Activated T-cell treated with anti-CD3 and anti-CD28 coated beads for 4 hours (primary cell): ENCODE measurements around the gene DIP2B.
"Not testable (repeated sequence)": the region's sequence is repeated elsewhere in the genome, so short reads cannot be mapped to it uniquely, and the experiment has no call there.

ENCODE experiments used
- DNase-seq: peaks from one replicate; pipeline ENCODE4 v3.0.0-alpha.2; 2020

The DIP2B gene

DNA sequence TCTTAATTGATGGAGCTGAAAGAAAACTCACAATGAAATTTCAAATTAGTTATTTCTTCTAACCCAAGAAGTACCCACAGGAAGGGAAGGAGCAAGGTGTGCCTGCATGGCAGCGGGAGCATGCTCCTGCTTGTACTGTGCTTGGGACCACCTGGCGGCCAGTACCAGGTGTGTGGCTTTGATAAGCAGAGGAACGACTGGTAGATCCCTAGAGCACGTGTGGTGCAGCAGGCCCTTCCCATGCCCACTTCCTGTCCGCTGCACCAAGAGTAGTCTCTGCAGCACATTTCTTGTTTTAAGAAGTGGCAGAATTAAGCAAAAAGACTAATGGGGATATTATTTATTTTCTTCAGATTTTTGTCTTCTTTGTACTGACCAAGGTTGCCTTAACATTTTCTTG is 136.8 kb downstream of the DIP2B start:
- DNase-seq, result no peak

DNA sequence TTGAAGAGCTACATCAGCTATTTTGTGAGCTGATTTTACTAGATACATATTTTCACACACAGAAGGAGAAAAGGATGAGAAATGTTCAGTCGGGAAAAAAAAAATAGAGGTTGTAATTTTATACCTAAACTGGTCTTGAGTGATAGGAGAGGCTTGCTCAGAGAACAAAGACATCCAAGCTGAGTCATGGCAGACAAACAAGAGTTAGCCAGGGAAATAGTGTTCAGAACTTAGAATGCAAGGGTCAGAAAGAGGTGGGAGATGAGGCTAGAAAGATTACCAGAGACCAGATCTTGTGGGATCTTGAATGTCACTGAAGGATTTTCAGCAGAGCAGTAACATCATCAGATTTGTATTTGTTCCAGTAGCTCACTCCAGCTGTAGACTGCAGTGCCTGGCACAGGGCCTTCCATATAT is 137.3 kb downstream of the DIP2B start:
- no peak for DNase-seq

DNA sequence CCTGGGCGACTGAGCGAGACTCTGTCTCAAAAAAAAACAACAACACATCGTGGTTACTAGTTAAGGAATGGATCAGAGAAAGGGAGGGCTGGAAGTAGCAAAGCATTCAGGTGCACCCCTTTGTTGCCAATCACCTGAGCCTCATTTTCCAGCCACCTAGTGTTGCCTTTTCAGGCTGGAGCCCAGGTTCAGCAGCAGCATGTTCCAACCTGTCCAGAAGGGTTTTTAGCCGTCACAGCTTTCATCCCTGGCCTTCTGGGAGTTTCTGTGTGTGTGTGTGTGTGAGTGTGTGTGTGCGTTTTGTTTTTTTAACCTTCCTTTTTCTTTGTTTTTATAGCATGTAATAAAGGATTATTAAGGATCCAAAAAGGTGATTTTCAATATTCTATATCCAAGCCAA is 138.0 kb downstream of the DIP2B start:
- no peak for DNase-seq

DNA sequence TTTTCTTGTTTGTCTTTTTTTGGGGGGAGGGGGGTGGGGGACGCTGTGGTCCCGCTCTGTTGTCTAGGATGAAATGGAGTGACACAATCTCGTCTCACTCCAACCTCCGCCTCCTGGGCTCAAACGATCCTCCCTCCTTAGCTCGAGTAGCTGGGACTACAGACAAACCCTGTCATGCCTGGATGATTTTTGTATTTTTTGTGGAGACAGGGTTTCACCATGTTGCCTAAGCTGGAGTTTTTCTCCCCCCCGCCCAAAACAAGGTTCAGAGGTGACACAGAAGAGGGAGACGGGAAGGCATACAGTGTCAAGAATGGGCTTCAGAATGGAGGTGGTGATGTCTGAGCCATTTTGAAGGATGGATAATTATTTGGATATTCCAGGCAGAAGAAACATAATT is 142.2 kb downstream of the DIP2B start:
- DNase-seq, result no peak

DNA sequence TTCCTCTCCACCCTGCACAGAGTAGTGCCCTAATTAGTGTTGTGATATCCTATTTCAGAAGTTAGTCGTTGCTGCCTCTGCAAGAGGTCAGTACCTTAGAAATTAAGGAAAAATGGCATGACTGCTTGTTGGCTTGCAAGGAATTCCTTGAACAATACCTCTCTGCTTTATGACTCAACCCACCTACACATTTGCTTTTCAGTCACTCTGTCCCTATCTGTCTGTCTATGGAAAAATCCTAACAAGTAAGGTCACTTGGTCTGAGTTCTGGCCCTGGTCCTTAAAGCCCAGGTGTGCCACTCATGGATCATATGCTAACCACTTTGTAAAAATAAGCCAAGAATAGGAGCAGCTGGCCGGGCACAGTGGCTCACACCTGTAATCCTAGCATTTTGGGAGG is 142.7 kb downstream of the DIP2B start:
- DNase-seq, result no peak

DNA sequence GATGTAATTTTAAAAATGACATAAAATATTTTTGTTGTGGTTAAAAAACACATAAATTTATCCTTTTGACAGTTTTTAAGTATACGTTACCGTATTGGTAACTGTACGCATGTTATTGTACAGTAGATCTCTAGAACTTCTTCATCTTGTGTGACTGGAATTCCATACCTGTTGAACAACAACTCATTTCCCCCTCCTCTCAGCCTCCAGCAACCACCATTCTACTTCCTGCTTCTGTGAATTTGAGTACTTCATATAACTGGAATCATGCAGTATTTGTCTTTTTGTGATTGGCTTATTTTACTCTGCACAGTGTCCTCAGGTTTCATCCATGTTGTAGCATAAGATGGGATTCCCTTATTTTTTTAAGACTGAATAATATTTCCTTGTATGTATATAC is 145.5 kb downstream of the DIP2B start:
- DNase-seq, result no peak

DNA sequence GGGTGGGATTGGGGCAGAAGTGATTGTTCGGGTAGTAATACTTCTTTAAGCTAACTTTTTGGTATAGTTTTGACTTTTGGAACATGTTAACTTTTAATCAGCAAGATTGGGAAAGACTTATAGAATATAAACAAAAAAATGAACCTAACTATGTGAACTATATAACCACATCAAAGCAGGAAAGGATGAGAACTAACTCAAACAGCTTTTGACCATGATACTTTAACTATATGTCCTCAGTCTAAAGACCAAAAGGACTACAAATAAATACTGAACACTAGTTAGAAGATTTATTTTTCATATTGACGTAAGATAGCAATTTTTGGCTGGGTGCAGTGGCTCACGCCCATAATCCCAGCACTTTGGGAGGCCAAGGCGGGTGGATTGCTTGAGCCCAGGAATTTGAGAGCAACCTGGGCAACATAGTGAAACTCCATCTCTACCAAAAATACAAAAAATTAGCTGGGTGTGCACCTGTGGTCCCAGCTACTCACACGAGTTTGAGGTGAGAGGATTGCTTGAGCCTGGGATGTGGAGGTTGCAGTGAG is 150.7 kb downstream of the DIP2B start:
- DNase-seq, result no peak

DNA sequence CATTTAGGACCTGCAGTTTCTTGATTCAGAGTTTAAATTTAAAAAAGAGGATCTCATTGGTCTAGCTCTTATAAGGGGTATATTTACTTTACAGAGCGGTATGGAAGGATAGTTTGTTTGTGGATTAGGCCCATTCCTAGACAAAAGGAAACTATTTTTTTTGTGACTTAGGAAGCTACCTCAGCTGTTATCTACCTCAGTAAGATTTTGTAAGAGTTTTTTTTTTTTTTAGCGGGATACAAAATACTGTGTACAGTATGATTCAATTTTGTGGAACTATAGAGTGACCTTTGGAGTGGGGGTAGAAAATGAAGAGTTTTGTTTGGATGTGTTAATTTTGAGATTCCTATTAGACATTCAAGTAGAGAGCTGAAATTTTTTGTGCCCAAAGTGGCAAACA is 154.5 kb downstream of the DIP2B start:
- no peak for DNase-seq

DNA sequence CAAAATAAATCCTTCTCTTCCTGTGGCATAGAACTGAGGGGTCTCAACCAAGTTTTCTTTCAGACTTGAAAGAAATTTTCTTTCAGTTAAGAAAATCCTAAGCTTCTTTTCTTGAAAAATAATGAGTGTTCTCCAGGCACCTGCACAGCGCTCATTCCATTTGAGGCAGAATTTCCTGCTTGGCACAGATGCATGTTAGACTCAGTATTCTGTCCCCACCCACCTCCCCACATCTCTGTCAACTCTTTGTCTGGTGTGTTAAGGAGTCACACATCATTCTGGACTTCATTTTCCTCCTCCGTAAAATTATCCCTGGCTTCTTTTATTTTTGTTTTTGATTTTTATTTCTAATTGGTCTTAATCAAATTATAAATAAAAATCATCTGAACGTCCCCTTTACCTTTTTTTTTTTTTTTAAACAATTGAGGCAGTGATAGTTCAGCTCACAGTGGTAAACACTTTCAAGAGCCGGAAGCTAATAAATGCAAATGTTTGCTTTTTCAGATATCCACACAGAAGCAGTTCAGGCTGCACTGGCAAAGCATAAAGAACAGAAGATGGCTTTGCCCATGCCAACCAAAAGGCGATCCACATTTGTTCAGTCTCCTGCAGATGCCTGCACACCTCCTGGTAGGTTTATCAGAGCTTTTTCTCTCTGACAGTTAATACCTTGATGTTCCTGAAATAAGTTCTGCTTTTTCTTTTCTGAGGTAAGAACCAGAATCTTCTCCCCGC is 155.1 kb downstream of the DIP2B start:
- no peak for DNase-seq

DNA sequence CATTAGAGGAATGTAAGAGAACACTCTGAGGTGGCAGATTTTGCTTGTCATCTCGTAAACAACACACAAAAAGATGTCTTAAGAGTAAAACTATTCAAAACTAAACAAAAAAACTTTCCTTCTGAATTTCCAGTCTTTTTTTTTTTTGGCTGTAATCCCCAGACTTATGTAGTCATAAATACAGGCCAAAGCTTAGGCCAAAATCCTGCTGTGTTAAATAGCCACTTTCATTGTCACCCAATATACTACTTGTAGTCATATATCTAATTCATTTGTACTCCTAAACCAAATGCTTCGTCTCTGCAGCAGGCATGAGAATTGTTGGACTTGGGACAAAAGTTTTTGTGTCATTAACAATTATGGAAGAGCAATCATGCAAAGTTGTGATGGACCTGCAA is 155.6 kb downstream of the DIP2B start:
- no peak for DNase-seq

DNA sequence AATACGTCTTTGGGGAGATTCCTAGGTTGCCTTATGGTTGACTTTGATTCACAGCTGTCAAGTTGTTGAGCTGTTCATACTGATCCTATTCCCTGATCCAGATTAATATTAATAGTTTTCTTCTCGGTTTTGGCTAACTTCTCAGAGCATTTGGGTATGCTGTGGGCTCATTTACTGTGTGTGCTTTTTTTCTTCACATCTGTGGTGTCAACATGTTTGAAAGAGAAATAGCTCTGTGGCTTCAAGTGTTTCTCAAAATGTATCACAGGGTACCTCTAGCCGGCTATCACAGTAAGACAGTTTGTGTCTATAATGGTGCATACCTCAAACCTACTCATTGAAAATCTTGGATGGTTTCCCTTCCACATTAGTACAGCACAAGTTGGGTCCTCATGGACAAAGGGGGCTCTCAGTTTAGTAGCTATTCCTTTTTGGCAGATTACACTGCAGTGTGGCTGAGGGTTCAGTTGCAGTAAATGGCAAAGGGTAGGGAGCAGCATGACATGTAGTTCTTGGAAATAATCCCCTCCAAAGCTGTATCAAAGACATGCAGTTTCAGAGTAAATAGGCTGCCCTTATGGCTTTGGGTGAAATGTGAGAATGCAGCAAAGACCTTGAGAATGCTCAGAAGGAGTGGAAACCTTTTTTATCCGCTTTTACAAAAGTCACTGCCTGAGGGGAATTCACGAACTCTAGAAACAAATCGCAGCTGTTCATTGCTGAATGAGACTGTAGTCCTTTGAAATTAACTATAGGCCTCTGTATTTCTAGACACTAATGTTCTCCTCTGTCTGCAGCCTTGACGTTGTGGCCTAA is 156.7 kb downstream of the DIP2B start:
- no peak for DNase-seq

DNA sequence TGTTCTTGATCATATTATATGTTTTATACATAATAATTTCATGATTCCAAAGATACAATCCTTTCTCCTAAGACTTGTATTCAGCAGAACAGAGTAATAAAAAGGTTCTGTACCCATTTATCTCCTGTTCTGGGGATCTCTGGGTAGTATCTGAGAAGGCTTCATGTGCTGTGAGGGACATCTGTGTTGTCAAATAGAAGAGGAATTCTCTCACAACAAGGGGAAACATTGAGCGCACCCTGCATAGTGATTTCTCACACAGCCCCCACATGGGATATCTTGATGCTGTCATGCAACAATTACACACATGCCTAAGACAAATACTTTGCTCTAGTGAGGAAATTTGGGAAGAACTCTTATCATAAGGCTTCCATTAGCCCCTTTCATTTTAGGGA is 157.3 kb downstream of the DIP2B start:
- no peak for DNase-seq

DNA sequence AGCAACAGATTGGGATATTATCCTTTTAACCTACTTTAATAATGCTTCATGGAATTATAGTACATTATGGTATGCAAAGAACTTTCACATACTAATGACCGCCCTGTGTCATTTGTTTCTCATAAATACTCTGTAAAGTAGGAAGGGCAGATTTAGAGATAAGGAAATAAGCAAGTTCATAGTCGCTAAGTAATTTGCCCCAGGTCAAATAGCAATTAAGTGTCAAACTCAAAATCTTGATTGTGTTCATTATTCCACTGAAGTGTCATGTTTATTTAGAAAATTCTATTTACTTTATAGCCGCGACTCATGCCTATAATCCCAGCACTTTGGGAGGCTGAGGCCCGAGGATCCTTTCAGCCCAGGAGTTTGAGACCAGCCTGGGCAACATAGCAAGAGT is 160.4 kb downstream of the DIP2B start:
- no peak for DNase-seq

DNA sequence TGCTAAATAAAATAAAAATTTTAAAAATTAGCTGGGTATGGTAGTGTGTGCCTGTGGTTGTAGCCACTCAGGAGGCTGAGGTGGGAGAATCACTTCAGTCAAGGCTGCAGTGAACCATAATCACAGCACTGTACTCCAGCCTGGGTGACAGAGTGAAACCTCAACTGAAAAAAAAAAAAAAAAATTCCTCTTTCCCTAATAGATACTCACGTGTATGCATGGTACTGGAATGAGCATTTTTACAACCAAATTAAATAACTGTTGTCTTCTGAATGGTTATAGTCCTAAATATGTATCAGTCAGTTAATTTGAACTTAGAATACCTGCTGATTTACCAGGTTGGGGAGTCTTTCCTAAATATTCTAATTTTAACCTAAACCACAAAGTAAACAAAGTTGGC is 160.8 kb downstream of the DIP2B start:
- no peak for DNase-seq

DNA sequence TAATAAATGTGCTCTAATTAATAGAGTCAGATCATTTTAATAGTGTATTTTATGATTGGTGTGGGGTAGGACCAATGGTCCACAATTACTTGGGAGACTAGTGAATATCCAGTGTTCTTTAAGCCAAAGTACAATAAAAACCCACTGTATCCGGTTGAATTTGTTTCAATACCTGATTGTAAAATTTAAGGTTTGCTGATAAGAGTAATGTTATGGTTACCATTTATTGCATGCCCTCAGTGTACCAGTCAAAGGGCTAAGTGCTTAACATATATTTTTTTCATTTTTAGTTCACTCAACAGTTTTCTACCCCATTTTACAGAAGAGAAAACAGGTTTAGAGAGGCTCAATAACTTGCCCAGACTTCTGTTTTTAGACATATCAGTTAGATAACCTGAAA is 161.2 kb downstream of the DIP2B start:
- no peak for DNase-seq

DNA sequence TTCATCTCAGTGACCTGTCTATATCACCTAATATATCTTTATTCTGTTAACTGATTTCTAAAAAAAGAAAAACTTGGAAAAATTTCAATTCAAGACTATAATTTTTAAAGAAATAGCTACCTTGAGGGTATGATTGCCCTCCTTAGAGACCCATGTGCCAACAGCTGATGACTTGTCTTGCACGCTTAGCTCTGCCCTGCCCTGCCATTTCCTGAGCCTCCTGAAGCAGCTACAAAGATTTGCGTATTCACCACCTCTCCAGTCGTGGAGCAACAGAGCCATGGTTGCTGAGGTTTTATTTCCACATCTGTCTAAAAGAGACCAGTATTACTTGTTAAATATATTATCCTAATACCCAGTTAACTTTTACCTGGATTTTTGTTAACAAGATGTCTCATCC is 167.4 kb downstream of the DIP2B start:
- DNase-seq, result no peak

DNA sequence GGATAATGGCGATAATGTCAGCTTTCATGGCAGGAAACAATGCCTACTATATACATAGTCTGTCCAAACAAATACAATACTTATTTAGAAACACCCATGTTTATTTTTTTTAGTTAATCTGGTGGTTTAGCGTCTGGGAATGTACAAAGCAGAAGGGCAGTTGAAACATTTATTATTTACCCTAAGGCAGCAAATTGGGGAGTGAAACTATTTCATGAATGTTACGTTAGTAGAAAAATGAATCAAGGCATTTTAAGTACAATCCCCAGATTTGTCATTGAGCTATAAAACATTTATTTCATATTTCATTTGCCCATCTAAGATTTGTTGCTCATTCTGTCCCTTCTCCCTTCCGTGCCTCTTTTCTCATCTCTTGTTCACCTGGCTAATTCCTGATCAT is 172.0 kb downstream of the DIP2B start:
- no peak for DNase-seq

DNA sequence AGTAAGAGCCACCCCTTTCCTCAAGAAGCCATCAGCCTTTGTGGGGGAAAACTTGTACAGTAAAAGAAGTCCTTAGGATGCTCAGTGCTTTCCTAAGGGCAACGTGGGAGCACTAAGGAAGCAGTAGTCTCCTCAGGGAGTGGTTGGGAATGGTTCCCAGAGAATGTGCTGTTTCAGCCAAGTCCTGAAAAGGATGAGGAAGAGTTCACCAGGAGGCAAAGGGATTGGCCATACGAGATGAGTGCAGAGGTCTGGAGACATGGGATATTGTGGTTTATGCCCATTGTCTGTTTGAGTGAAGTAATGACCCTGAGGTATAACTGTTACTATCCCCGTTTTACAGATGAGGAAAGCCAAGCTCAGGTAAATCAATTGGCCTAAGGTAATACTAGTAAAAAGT is 173.1 kb downstream of the DIP2B start:
- DNase-seq, result no peak

DNA sequence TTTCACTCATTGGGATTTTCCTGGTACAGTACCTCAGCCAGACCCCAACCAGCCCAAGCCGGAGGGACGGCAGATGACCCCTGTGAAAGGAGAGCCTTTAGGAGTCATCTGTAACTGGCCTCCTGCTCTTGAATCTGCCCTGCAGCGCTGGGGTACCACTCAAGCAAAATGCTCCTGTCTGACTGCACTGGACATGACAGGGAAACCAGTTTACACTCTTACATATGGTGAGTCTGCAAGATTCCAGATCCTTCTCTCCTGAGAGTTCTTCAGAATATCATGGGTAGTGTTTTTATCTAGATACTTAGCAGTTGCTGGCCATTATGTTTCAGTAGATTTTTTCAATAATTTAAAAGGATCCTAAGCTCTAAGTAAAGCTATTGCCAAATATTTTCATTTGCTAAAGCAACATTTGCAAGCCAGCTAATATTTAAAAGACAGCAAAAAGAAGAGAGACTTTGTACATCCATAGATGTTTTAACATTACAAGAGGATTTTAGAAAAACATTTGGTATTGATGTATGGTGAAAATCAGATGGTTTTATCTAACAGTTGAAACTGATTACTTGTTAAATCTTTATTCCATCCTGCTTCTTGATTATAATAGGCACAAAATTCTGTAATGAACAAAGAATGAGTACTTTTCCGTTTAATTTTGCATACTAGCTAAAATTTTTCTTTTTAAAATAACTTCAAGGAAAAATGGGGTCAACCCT is 174.0 kb downstream of the DIP2B start:
- DNase-seq, result no peak

DNA sequence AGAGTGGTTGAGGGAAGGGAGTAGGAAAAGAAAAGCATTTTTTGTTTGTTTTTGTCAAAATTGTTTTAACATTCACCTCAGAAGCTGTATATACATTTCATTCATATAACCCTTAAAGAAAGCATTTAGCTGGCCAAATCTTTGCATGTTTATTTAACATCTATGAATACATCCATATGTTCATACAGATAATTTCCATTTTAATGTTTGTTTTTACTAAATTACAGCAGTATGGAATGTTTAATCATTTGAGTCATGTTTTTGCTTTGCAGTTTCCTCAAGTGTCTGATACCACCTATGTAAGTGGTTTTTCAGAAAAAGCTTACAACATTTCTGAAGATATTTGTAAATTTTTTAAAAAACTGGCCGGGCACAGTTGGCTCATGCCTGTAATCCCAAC is 174.8 kb downstream of the DIP2B start:
- no peak for DNase-seq

DNA sequence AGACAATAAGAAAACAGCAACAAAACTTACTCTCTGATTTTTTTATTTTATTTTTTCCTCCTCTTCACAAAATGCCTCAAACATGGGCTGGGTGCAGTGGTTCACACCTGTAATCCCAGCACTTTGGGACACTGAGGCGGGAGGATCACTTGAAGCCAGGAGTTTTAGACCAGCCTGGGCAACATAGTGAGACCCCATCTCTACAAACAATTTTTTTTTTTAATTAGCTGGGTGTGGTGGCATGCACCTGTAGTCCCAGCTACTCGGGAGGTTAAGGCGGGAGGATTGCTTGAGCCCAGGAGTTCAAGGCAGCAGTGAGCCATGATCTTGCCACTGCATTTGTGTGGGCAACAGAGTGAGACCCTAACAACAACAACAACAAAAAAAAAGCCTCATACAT is 176.3 kb downstream of the DIP2B start:
- not testable (repeated sequence) for DNase-seq

DNA sequence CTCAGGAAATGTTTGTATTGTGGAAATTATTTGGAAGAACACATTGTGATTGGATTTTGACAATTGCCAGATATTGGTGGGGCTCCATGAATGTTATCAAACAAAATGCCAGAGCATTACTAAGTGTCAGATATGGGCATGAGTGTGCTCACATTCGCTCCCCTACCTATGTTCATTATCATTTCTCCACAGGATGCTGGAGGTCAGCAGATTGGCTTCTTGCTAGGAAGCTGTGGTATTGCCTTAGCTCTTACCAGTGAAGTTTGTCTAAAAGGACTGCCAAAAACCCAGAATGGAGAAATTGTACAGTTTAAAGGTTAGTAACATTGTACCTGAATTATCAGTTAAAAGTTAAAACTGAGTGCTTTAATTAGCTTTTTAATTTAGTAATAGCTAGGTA is 180.9 kb downstream of the DIP2B start:
- no peak for DNase-seq

DNA sequence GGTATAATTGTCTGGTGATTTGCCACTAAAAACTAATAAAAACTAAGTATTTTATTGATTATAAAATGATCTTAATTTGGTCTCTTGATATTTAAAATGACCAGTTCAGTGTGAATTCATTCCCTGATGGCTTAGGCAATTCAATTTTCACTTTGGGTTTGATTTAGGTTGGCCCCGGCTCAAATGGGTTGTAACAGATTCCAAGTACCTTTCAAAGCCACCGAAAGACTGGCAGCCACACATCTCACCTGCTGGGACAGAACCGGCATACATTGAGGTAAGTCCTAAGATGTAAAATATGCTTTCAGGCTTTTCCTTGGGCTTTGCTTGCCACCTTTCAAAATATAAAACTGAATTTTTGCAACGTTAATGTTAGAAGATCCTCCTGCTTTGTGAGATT is 181.6 kb downstream of the DIP2B start:
- no peak for DNase-seq

DNA sequence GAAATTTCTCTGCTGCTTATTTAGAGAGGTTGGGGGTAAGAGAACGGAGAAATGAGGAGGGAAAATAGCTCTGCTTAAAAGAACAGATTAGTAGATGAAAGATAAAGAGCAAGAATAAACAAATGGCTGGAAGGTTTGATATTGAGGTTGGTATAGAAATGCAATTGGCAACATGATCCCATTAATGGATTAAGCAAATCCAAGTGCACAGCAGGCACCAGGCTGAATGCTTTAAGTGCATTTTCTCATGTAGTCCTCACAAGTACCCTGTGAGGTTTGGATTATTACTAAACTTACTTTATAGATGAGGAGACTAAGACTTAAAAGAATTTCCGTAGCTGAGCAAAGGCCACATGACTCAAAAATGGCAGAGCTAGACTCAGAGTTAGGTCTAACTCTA is 182.2 kb downstream of the DIP2B start:
- DNase-seq, result no peak
